Endothelial cell of umbilical vein (primary cell): ENCODE measurements around the gene CSGALNACT2. TPM values are rescaled to one million over a fixed set of nuclear protein-coding genes. Genes with fewer than 3 reads are reported as not detected.

Experiments
- BruUV-seq: library from RNA; stranded (reverse); fragments of 400-500 nt; replicated peaks from 2 replicates; lab custom pipeline; 2021; lab: Mats Ljungman, UMichigan
- CTCF ChIA-PET: fragments of 300-600, 350-600 bp; sonication (Branson Sonifier 250); formaldehyde crosslinking; loops from one replicate; lab custom pipeline; 2021; ENCODE audit warnings: antibody characterized with exemption, inconsistent platforms; lab: Charles Lee
- POLR2A ChIA-PET: fragments of 300-600, 350-600 bp; sonication (Branson Sonifier 250); formaldehyde crosslinking; loops from one replicate; lab custom pipeline; 2021; ENCODE audit warnings: antibody characterized with exemption, inconsistent platforms; lab: Charles Lee
- DNase-seq: peaks from one replicate; pipeline ENCODE4 v3.0.0-alpha.2; 2011; ENCODE audit warnings: low read depth, low spot score
- FAIRE-seq: peaks from 2 replicates; lab custom pipeline; 2011; peaks lifted over from hg19 to GRCh38; lab: Jason Lieb, UNC
- H2AFZ ChIP-seq: 2 replicates; pipeline ENCODE4 v1.6.0; 2012; ENCODE audit warnings: low read depth, low read length, control low read depth, inconsistent platforms
- H3K27ac ChIP-seq: 2 replicates; pipeline ENCODE4 v1.5.1; 2011; ENCODE audit warnings: low read depth, mild to moderate bottlenecking, control low read depth, low read length, moderate library complexity; ENCODE audit not compliant: insufficient read depth
- H3K27me3 ChIP-seq, 2 experiments: 2 replicates each; pipeline versions ENCODE4 v1.6.0 to v1.6.1; 2011; ENCODE audit warnings: low read length in 2 of 2, mixed read lengths in 1 of 2; ENCODE audit not compliant: control insufficient read depth in 2 of 2, insufficient read depth in 2 of 2
- H3K36me3 ChIP-seq, 2 experiments: 2 replicates in 1 of 2; 3 replicates in 1 of 2; pipeline ENCODE4 v1.5.1; 2011; ENCODE audit warnings: low read length in 2 of 2, mild to moderate bottlenecking in 1 of 2, moderate library complexity in 1 of 2; ENCODE audit not compliant: control insufficient read depth in 2 of 2, insufficient read depth in 2 of 2; ENCODE audit errors: extremely low read depth in 1 of 2
- H3K4me1 ChIP-seq: 3 replicates; pipeline ENCODE4 v1.5.1; 2011; ENCODE audit warnings: mild to moderate bottlenecking, low read length; ENCODE audit not compliant: control insufficient read depth, insufficient read depth; ENCODE audit errors: extremely low read depth
- H3K4me2 ChIP-seq: 2 replicates; pipeline ENCODE4 v1.6.1; 2011; ENCODE audit warnings: low read length, control low read depth, mixed read lengths; ENCODE audit not compliant: insufficient read depth
- H3K4me3 ChIP-seq, 3 experiments: fragments of 200-600 bp in 1 of 3; sonication (generic), shearing (Covaris generic) in 1 of 3; replicated peaks in 1 of 3; 2 replicates each; pipeline ENCODE4 v1.5.1; 2011 to 2016; ENCODE audit warnings: control low read depth in 3 of 3, low read length in 3 of 3, mild to moderate bottlenecking in 2 of 3, inconsistent platforms in 1 of 3, low read depth in 1 of 3, moderate library complexity in 1 of 3; ENCODE audit not compliant: insufficient read depth in 1 of 3
- H3K79me2 ChIP-seq: 2 replicates; pipeline ENCODE4 v1.6.0; 2012; ENCODE audit warnings: low read length, inconsistent platforms; ENCODE audit not compliant: control insufficient read depth, insufficient read depth
- H3K9ac ChIP-seq: replicated peaks from 2 replicates; pipeline ENCODE3; 2011; ENCODE audit warnings: low read length, control low read depth; ENCODE audit not compliant: insufficient read depth; ENCODE audit errors: extremely low read depth
- H3K9me1 ChIP-seq: replicated peaks from 3 replicates; pipeline ENCODE4 v1.6.0; 2011; ENCODE audit warnings: mild to moderate bottlenecking, low read length; ENCODE audit not compliant: control insufficient read depth, insufficient read depth; ENCODE audit errors: extremely low read depth
- H3K9me3 ChIP-seq: replicated peaks from 2 replicates; pipeline ENCODE4 v1.5.1; 2012; ENCODE audit warnings: low read length, inconsistent platforms; ENCODE audit not compliant: control insufficient read depth, insufficient read depth
- H4K20me1 ChIP-seq: replicated peaks from 2 replicates; pipeline ENCODE3; 2011; ENCODE audit warnings: mild to moderate bottlenecking, low read length; ENCODE audit not compliant: control insufficient read depth, insufficient read depth; ENCODE audit errors: extremely low read depth
- CTCF ChIP-seq, 2 donors: IDR thresholded peaks; 1 replicate in 1 of 2; 2 replicates in 1 of 2; pipeline ENCODE4 v1.5.1; 2011; ENCODE audit warnings: low read length in 2 of 2, mild to moderate bottlenecking in 2 of 2, moderate library complexity in 2 of 2, control low read depth in 1 of 2, inconsistent platforms in 1 of 2, low read depth in 1 of 2; ENCODE audit not compliant: insufficient read depth in 1 of 2; ENCODE audit errors: extremely low read depth in 1 of 2
- EZH2 ChIP-seq: IDR thresholded peaks from 2 replicates; pipeline ENCODE4 v1.6.1; 2012; ENCODE audit warnings: borderline replicate concordance, low read depth, mild to moderate bottlenecking, moderate library complexity, low read length, inconsistent platforms; ENCODE audit not compliant: severe bottlenecking
- FOS ChIP-seq: IDR thresholded peaks from 2 replicates; pipeline ENCODE4 v1.6.1; 2011; ENCODE audit warnings: mild to moderate bottlenecking, low read length, moderate library complexity, borderline replicate concordance; ENCODE audit not compliant: insufficient read depth
- GATA2 ChIP-seq: IDR thresholded peaks from 2 replicates; pipeline ENCODE4 v1.7.0; 2011; ENCODE audit warnings: low read depth, mild to moderate bottlenecking, moderate library complexity, mixed read lengths, low read length; ENCODE audit not compliant: insufficient read length, insufficient read depth
- JUN ChIP-seq: IDR thresholded peaks from 2 replicates; pipeline ENCODE4 v1.6.1; 2011; ENCODE audit warnings: borderline replicate concordance, low read depth; ENCODE audit not compliant: insufficient read length, insufficient read depth
- MYC ChIP-seq: IDR thresholded peaks from one replicate; pipeline ENCODE4 v1.6.1; 2011; ENCODE audit warnings: mild to moderate bottlenecking, low read depth, low read length
- POLR2A ChIP-seq: IDR thresholded peaks from 2 replicates; pipeline ENCODE4 v1.6.1; 2012; ENCODE audit warnings: low read depth, mild to moderate bottlenecking, control low read depth, low read length
- POLR2AphosphoS5 ChIP-seq: IDR thresholded peaks from 2 replicates; pipeline ENCODE4 v1.6.1; 2012; ENCODE audit warnings: low read depth, mild to moderate bottlenecking, control low read depth, low read length, moderate library complexity; ENCODE audit not compliant: insufficient read depth
- dilution Hi-C: fragments of 300-500 bp; cut with MboI; formaldehyde crosslinking; loops from one replicate; pipeline ENCODE4 v1.15.0; 2019; ENCODE audit warnings: low sequenced_read_pairs; ENCODE audit not compliant: extremely low pct_ligation_motif_present
- intact Hi-C: fragments of 100-400 bp; cut with micrococcal nuclease; formaldehyde crosslinking; loops from one replicate; pipeline ENCODE4 v1.10.0; 2022
- polyA plus RNA-seq, 4 experiments: library from polyadenylated mRNA; depleted of rRNA in 3 of 4; stranded (reverse) in 3 of 4; unstranded in 1 of 4; fragments of >200 nt; gene quantifications; 2 replicates each; pipeline versions ENCODE4 v1.2.1 to v1.2.3, GENCODE V29; 2011 to 2012; ENCODE audit warnings: missing spikeins in 1 of 4
- total RNA-seq: library from RNA; stranded (reverse); gene quantifications from 2 replicates; pipeline ENCODE4 v1.2.3, GENCODE V29; 2021
- TF ChIP-seq, protein P1 (sequence below): IDR thresholded peaks from 2 replicates; pipeline ENCODE4 v1.6.1; 2011; ENCODE audit not compliant: insufficient read depth, insufficient read length

CSGALNACT2 gene
- total and polyA plus RNA-seq, 2 donors (not counting 3 experiments of a cell fraction or from before 2014, with no cell fraction given): 9.7 to 17.7 TPM

DNA sequence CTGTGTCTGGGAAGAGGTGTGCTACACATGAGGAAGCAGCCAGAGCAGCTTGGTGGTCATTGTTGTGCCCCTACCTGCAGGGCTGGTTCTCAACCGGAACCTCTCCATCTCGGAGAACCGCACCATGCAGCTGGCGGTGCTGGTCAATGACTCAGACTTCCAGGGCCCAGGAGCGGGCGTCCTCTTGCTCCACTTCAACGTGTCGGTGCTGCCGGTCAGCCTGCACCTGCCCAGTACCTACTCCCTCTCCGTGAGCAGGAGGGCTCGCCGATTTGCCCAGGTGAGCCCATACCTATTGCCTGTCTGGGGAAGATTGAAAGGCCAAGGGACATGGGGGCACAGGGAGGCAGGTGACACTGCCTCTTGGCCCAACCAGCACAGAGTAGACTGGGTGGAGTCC lies 29.3 kb upstream of the CSGALNACT2 start:
- CTCF ChIA-PET: no interaction called here
- dilution Hi-C loops: no loop called here

More for the DNA sequence above, 29.3 kb upstream of the CSGALNACT2 start:
- FAIRE-seq (no peak), DNase-seq (no peak)
- TF ChIP-seq JUN (no peak), MYC (no peak), POLR2A (no peak), FOS (no peak), CTCF (IDR thresholded peaks at IDR 0.05; ENCODE audit: extremely low read depth in 1 of 2, insufficient read depth in 1 of 2, low read depth in 1 of 2, low read length in 2 of 2) (no peak), EZH2 (no peak), POLR2AphosphoS5 (no peak), GATA2 (no peak)
- TF ChIP-seq, protein P1, sequence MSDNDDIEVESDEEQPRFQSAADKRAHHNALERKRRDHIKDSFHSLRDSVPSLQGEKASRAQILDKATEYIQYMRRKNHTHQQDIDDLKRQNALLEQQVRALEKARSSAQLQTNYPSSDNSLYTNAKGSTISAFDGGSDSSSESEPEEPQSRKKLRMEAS: no peak
- Histone ChIP-seq H3K27me3 (peaks cover 1 to 6% of the 10 kb centered on the region in 2 experiments), H3K27ac (no peak overlapping the region), H3K4me3 (no peak overlapping the region), H3K9me1 (no peaks in the 10 kb centered on the region), H3K79me2 (no peaks in the 10 kb centered on the region), H3K4me1 (peaks cover 9% of the 10 kb centered on the region), H3K9ac (no peak overlapping the region), H3K36me3 (no peaks in the 10 kb centered on the region), H3K4me2 (no peak overlapping the region), H3K9me3 (no peaks in the 10 kb centered on the region), H2AFZ (no peak overlapping the region), H4K20me1 (no peaks in the 10 kb centered on the region)
- intact Hi-C loops: no loop called here
- no TSS peak for BruUV-seq
- POLR2A ChIA-PET: no interaction called here
